OCI-LY3 (cell line): ENCODE data around the gene TMEM140.

ENCODE experiments used
- CTCF ChIP-seq: fragments of 200-600, 300-600 bp; sonication (generic); IDR thresholded peaks from 2 replicates; pipeline ENCODE4 v1.5.1; 2014; ENCODE audit warnings: antibody characterized with exemption, low read length, low read depth
- EZH2phosphoT487 ChIP-seq: fragments of 200-600 bp; shearing (Covaris generic); IDR thresholded peaks from 2 replicates; pipeline ENCODE4 v1.6.1; 2018; ENCODE audit warnings: antibody characterized with exemption, mixed run types, low read depth

- no peak for TF ChIP-seq EZH2phosphoT487
- no peak for TF ChIP-seq CTCF
These were observed 18.3 kb upstream of the TMEM140 start for GRCh38 chr7:135129579-135129978.
